H1 (cell line): Measurements from ENCODE around the gene F11R. TPM values are rescaled to one million over a fixed set of nuclear protein-coding genes. Genes with fewer than 3 reads are reported as not detected.
A peak's percentile ranks its signal among the peaks of the same experiment; 100 is the strongest.

Source experiments
- CHD1 ChIP-seq: IDR thresholded peaks from 2 replicates; pipeline ENCODE4 v1.6.1; 2012; ENCODE audit warnings: low read depth, low read length, improper control_type of control experiment
- HDAC2 ChIP-seq, 2 experiments: fragments of 300-600 bp in 1 of 2; sonication (generic) in 1 of 2; IDR thresholded peaks; 2 replicates each; pipeline ENCODE4 v1.6.1; 2011 to 2012; ENCODE audit warnings: low read depth in 2 of 2, low read length in 2 of 2, mild to moderate bottlenecking in 2 of 2, moderate library complexity in 2 of 2, borderline replicate concordance in 1 of 2, inconsistent platforms in 1 of 2
- JUND ChIP-seq: IDR thresholded peaks from 2 replicates; pipeline ENCODE4 v1.6.1; 2011; ENCODE audit warnings: mild to moderate bottlenecking, improper control_type of control experiment, low read length
- KDM1A ChIP-seq: fragments of 200-600, 300-600 bp; sonication (generic); IDR thresholded peaks from 2 replicates; pipeline ENCODE4 v1.7.1; 2016; ENCODE audit warnings: mild to moderate bottlenecking, low read length, borderline replicate concordance
- MAFK ChIP-seq: IDR thresholded peaks from 2 replicates; pipeline ENCODE4 v1.6.1; 2012; ENCODE audit warnings: low read depth, mild to moderate bottlenecking, improper control_type of control experiment, low read length
- PHF8 ChIP-seq: fragments of 200-600 bp; sonication (generic); conservative IDR thresholded peaks from 2 replicates; pipeline ENCODE4 v1.7.1; 2012; ENCODE audit warnings: low read depth, mild to moderate bottlenecking, inconsistent platforms, low read length, moderate library complexity
- POLR2AphosphoS5 ChIP-seq: IDR thresholded peaks from 2 replicates; pipeline ENCODE4 v1.6.1; 2011; ENCODE audit warnings: low read depth, low read length
- RNF2 ChIP-seq: fragments of 200-900, 300-1000 bp; sonication (generic); IDR thresholded peaks from 2 replicates; pipeline ENCODE4 v1.7.1; 2016; ENCODE audit warnings: borderline replicate concordance, low read depth, mild to moderate bottlenecking, antibody characterized with exemption, low read length; ENCODE audit not compliant: poor library complexity, severe bottlenecking; ENCODE audit errors: missing control alignments
- SIN3A ChIP-seq, 2 experiments: IDR thresholded peaks in 1 of 2; conservative IDR thresholded peaks in 1 of 2; 2 replicates each; pipeline ENCODE4 v1.6.1; 2011 to 2012; ENCODE audit warnings: low read length in 2 of 2, improper control_type of control experiment in 1 of 2, low read depth in 1 of 2, mild to moderate bottlenecking in 1 of 2
- SP1 ChIP-seq: IDR thresholded peaks from 2 replicates; pipeline ENCODE4 v1.6.1; 2011; ENCODE audit warnings: low read depth, low read length
- TAF7 ChIP-seq: optimal IDR thresholded peaks from 2 replicates; pipeline ENCODE3; 2011; ENCODE audit warnings: low read depth, mild to moderate bottlenecking, inconsistent platforms, low read length, moderate library complexity, borderline replicate concordance
- polyA plus RNA-seq, 7 experiments: library from polyadenylated mRNA; depleted of rRNA in 3 of 7; stranded (reverse) in 5 of 7; unstranded in 2 of 7; fragments of >200 nt in 5 of 7; fragments of 200-250 nt in 2 of 7; gene quantifications; 1 replicate in 5 of 7; 2 replicates in 1 of 7; 4 replicates in 1 of 7; pipeline versions ENCODE4 v1.2.1 to v1.2.3, GENCODE V29; 2011 to 2013; ENCODE audit warnings: missing spikeins in 2 of 7, mixed read lengths in 2 of 7
- total RNA-seq: library from RNA; stranded (reverse); fragmentation: NEBNext Ultra II Directional; extraction: Animal tissue kit (Norgen Biotek cat#: 25700); gene quantifications from 2 replicates; pipeline ENCODE4 v1.2.1, GENCODE V29; 2021
- TF ChIP-seq, protein P1 (sequence below), 3 experiments: IDR thresholded peaks; 1 replicate in 2 of 3; 2 replicates in 1 of 3; pipeline versions ENCODE4 v1.5.1 to v1.6.1; 2011; ENCODE audit warnings: low read length in 3 of 3, mild to moderate bottlenecking in 3 of 3, inconsistent platforms in 2 of 3, low read depth in 1 of 3, moderate library complexity in 1 of 3; ENCODE audit not compliant: insufficient read depth in 1 of 3; ENCODE audit errors: control extremely low read depth in 1 of 3
- TF ChIP-seq, protein P2 (sequence below): IDR thresholded peaks from 2 replicates; pipeline ENCODE4 v1.6.1; 2011; ENCODE audit warnings: low read length, improper control_type of control experiment

The F11R gene
- total and polyA plus RNA-seq, 2 of the 8 experiments (the other 6 are each of a cell fraction or from before 2014, with no cell fraction given), result 159 to 200 TPM

DNA sequence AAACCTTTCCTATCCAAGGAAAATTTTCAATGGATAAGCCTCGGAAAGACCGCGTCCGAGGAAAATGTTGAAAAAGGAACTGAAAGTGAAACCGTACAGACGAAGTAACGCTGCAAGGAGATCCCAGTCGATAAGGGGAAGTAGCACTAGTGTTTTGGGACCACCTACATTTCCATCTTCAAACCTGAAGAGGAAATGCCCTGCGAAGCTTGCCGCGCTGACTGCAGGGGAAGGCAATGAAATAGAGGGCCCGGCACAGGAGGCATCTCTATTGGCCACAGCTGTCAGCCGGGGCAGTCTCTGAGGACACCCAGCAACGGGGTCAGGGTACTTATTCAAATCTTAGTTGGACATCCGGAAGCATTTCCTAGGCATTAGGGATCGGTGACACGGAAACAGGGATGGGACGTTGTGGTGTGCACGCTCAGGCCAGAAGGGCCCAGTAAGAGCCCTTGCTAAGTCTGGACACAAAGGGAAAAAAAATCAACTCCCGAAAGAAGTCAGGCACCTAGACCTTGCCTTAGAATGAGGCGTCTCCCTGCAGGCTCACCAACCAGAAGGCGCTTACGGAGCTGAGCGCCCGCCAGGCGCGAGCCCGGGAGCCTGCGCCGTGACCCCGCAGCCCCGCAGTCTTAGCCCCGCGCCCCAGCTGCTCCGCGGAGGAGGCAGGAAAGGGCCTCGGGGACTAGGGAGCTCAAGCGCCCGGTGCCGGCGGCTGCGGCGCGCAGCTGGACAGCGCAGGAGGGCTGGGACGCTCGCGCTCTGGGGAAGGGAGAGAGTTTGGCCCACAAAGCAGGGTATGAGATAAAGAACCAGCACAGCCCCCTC lies 24.2 kb upstream of the F11R start (continued):
- TF ChIP-seq, protein P1, sequence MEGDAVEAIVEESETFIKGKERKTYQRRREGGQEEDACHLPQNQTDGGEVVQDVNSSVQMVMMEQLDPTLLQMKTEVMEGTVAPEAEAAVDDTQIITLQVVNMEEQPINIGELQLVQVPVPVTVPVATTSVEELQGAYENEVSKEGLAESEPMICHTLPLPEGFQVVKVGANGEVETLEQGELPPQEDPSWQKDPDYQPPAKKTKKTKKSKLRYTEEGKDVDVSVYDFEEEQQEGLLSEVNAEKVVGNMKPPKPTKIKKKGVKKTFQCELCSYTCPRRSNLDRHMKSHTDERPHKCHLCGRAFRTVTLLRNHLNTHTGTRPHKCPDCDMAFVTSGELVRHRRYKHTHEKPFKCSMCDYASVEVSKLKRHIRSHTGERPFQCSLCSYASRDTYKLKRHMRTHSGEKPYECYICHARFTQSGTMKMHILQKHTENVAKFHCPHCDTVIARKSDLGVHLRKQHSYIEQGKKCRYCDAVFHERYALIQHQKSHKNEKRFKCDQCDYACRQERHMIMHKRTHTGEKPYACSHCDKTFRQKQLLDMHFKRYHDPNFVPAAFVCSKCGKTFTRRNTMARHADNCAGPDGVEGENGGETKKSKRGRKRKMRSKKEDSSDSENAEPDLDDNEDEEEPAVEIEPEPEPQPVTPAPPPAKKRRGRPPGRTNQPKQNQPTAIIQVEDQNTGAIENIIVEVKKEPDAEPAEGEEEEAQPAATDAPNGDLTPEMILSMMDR (IDR thresholded peaks at IDR 0.05; ENCODE audit: control extremely low read depth in 1 of 3, insufficient read depth in 1 of 3, low read depth in 1 of 3, low read length in 3 of 3), result no peak
- TF ChIP-seq PHF8 (0 out of 2 replicates have a peak, but pooled peaks have one; percentile 0), HDAC2 (IDR thresholded peaks at IDR 0.05; ENCODE audit: borderline replicate concordance in 1 of 2, low read depth in 2 of 2, low read length in 2 of 2) (peak in 1 of 2 experiments; percentile 55; a peak in 1 of 4 replicates), JUND (no peak), POLR2AphosphoS5 (no peak), CHD1 (no peak), SIN3A (conservative IDR thresholded peaks at IDR 0.05 in 1 of 2, IDR thresholded peaks at IDR 0.05 in 1 of 2; ENCODE audit: low read depth in 1 of 2, low read length in 2 of 2) (peak in 1 of 2 experiments; percentile 68; a peak in 2 of 4 replicates), TAF7 (no peak), RNF2 (no peak), MAFK (no peak), SP1 (no peak), KDM1A (no peak)
- TF ChIP-seq, protein P2, sequence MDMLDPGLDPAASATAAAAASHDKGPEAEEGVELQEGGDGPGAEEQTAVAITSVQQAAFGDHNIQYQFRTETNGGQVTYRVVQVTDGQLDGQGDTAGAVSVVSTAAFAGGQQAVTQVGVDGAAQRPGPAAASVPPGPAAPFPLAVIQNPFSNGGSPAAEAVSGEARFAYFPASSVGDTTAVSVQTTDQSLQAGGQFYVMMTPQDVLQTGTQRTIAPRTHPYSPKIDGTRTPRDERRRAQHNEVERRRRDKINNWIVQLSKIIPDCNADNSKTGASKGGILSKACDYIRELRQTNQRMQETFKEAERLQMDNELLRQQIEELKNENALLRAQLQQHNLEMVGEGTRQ, result no peak
- TF ChIP-seq, all 59 proteins: peak for 5
